GM19397 (cell line): ENCODE data around the gene FOXC1.

ENCODE experiments used
- ATAC-seq: cut with Tn5 transposase; IDR thresholded peaks from one replicate; pipeline ENCODE4 v1.9.1; 2021; ENCODE audit warnings: mild to moderate bottlenecking, moderate library complexity; ENCODE audit not compliant: unreplicated experiment

Gene FOXC1

GRCh38 chr6:1622851-1623768 lies 13.4 kb downstream of the FOXC1 start:
- ATAC-seq: no peak

- ATAC-seq: no peak
These were observed 14.0 kb downstream of the FOXC1 start for GRCh38 chr6:1623769-1624057.

GRCh38 chr6:1624058-1624850 lies 14.5 kb downstream of the FOXC1 start:
- no peak for ATAC-seq

GRCh38 chr6:1624851-1625781 lies 15.4 kb downstream of the FOXC1 start:
- no peak for ATAC-seq

GRCh38 chr6:1625794-1626435 lies 16.2 kb downstream of the FOXC1 start:
- no peak for ATAC-seq

- no peak for ATAC-seq
These were observed 16.8 kb downstream of the FOXC1 start for GRCh38 chr6:1626481-1626880.

GRCh38 chr6:1627827-1628560 lies 18.3 kb downstream of the FOXC1 start:
- ATAC-seq: no peak

GRCh38 chr6:1629316-1629715 lies 19.6 kb downstream of the FOXC1 start:
- ATAC-seq: no peak

- no peak for ATAC-seq
These were observed 20.6 kb downstream of the FOXC1 start for GRCh38 chr6:1630212-1630770.

- ATAC-seq: no peak
These were observed 21.1 kb downstream of the FOXC1 start for GRCh38 chr6:1630771-1631217.

GRCh38 chr6:1631251-1631650 lies 21.5 kb downstream of the FOXC1 start:
- ATAC-seq: no peak

- no peak for ATAC-seq
These were observed 23.8 kb downstream of the FOXC1 start for GRCh38 chr6:1633366-1634021.

GRCh38 chr6:1634081-1634480 lies 24.4 kb downstream of the FOXC1 start:
- no peak for ATAC-seq

GRCh38 chr6:1635305-1636010 lies 25.7 kb downstream of the FOXC1 start:
- ATAC-seq: no peak

- ATAC-seq: no peak
These were observed 26.6 kb downstream of the FOXC1 start for GRCh38 chr6:1636272-1636825.

GRCh38 chr6:1636971-1637871 lies 27.5 kb downstream of the FOXC1 start:
- ATAC-seq: no peak

- no peak for ATAC-seq
These were observed 29.7 kb downstream of the FOXC1 start for GRCh38 chr6:1639430-1639829.
